CD1c-positive myeloid dendritic cell (primary cell): ENCODE data around the gene LENG1.

Source experiments
- DNase-seq: peaks from one replicate; pipeline ENCODE4 v3.0.0-alpha.2; 2016; ENCODE audit errors: extremely low spot score

Gene LENG1

DNA sequence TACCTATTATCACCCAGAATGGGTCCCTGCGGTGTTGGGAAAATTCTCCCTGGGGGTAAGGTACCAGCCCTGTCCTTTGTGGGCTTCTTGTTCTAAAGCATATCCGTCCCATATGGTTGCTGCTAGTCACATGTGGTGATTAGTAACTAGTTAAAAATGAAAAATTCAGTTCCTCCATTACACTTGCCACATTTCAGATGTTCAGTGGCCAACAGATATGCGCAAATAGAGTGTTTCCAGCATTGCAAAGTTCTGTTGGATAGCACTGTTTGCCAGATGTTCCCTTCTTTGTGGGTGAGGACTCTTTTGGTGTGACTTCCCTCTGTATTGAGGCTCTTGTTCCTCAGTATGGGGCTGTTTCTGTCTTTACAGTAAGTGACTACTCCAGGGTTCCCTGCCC, 18.2 kb downstream of the LENG1 start:
- no peak for DNase-seq

DNA sequence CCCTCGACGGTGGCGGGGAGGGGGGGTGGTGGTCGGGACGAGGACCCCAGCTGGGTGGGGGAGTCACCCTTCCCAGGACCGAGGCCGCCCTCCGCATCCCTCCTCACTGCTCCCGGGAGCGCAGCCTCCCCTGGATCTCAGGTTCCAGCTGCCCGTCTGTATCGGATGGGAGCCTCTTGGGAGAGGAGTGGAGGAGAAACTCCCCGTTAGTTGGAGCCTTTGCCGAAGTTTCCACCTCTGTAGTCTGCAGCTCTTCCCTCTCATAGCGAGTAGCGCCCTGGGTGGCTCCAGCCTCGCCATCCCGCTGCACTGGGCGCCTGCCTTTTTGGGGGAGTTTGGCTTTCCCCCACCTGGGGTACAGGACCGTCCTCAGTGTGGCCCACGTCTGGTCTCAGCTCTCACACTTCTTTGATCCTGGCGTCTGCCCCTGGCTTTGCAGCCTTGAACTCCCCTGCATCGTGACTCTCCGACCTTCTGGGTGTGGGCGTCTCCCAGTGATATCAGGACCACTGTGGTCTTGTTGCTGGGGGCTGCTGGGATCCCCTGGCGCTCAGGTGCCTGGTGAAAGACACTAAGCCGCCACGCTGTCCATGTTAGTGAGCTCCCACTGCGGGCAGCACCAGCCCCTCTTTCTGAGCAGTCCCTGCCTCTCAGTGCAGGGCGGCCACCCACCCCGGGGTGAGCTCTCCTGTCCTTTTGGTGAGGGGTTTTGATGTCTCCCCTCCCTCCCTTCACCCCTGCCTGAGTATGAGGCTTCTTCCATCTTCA, 20.8 kb downstream of the LENG1 start:
- no peak for DNase-seq

DNA sequence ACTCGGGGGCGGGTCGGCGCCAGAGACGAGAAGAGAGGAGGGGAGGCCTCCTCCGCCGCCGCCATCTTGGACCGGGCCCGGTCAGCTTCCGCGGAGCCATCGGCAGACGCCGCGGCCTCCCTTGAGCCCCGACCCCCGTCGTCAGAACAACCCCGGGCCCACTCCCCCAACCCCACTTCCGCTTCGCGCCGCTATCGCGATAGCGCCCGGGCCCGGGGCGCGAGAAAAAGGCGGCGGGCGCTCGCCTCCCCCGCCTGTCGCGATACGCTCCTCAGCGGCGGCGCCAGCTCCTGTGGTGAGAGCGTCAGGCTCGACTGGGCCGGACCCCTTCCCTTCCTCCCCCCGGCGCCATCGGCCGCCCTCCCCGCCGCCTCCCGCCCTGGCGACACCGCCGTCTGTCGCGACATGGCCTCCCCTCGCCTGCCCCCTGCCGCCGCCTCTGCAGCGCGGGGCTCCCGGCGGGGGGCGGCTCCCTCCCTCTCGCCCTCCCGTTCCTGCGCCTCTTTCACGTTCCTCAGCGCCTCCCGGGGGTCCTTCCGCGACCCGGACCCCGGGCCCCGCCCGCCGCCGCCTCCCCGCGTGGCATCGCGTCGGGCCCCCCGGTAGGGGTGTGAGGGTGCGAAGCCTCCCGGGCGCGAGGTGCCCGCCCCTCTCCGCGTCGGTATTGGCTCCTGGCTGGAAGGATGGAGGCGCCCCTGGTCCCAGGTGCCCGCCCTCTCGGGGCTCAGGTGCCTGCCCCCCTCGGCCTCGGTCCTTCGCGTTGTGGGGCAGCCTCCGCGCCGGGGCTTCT, 21.6 kb downstream of the LENG1 start, which contains the start of gene CNOT3:
TSS of gene CNOT3 (plus strand) at position 64 of the 790 bp plus-strand sequence. CDS start 5,217 bp downstream, outside the sequence.
- DNase-seq = no peak

DNA sequence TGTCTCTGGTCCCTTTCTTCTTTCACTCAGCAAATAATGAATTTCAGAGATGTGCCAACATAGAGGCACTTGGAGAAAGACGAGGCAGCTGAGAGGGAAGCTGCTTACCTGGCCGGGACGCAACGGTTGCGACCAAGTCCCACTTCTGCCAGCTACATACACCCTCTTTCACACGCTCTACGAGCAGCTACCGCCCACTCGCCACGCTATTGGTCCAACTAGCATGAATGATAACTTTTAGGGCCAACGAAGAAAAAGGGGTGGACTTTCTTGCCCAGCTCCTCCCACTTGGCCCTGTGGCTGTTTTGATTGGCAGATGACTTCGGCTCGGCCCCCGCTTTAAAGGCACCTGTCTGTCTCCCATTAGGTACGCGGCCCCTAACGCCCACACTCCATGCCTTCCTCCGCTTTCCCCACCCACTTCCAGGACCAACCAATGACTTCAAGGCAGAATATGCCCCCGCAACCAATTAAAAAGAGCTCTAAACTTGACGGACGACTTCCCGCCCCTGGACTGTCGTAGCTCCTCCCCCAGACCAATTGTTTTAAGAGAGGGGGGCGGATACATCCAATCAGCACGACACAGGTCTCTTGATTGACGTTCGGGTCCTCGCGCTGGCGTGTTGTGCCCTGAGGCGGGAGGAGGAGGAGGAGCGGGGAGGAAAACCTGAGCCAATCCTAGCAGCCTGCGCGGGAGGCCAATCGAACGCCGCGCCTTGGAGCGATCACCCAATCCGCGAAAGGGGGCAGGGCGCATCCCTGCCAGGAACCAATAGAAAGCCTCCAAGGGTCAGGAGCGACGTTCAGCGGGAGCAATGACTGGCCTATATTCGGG, 22.4 kb downstream of the LENG1 start:
- DNase-seq = peak; percentile 99

DNA sequence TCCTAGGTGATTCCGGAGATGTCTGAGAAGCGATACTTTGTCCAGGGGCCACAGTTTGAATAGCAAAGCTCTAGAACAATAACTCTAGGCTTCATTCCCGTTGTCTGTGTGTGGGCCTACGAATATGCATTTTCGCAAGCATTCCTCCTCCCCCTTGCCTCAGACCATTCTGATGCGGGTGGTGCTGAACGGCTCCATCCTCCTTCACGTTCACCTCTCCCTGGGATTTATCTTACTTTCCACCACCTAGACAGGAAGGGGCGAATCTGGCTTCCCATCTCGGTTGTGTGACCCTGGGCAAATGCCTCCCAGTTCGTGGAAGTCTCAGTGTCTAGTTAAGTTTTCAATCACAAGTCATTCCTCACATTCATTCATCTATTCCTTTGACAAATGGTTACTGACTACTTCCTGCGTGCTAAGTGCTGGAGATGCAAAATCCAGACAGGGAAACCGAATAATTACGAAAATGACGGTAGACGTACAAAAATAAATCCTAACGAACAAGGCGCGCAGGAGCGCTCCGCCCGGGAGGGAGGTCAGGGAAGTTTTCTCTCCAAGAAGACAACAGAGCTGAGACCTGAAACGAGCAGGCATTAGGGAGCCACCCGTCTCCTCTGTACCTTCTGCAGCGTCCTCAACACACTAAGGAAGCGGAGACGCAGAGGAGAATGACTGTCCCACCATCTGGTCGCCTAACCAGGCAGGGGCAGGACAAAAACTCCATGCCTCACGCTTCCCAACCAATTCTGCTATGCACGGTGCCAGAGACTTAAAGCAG, 23.2 kb downstream of the LENG1 start:
- DNase-seq = peak; percentile 27

DNA sequence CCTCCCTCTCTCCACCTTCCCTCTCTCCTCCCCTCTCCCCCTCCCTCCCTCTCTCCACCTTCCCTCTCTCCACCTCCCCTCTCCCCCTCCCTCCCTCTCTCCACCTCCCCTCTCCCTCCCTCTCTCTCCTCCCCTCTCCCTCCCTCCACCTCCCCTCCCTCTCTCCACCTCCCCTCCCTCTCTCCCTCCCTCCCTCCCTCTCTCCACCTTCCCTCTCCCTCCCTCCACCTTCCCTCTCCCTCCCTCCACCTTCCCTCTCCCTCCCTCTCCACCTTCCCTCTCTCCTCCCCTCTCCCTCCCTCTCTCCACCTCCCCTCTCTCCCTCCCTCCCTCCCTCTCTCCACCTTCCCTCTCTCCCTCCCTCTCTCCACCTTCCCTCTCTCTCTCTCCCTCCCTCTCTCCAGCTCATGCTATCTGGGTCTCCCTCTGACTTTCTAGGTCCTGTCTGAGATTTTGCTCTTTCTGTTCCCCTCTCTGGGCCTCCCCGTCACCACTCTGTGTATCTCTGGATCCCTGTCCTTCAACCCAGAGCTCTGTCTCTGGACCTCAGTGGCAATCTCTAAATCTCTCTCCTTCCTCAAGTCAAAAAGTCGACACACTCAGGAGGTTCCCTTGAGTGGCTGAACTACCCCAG, 25.4 kb downstream of the LENG1 start:
- no peak for DNase-seq

DNA sequence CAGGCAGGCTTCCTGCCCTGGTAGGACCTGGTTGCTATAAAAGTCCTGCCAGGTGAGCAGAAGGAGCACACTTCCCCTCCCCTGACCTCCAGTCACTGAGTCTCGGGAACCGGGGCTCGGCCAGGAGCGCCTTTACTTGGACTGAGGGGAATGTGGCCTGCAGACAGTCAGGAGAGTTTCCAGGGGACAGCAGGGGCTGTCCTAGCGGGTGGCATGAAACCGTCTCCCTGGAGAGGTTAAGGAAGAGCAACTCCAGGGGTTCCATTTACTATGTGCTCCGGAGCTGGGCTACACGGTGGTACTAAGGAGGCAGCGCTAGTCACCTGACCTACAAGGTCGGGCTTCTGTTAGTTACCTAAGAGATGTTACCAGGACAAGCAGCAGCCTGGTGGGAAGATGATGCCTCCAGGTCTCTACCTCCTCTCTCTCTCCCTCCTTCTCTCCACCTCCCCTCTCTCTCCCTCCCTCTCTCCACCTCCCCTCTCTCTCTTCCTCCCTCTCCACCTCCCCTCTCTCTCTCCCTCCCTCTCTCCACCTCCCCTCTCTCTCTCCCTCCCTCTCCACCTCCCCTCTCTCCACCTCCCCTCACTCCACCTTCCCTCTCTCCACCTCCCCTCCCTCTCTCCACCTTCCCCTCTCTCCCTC, 26.1 kb downstream of the LENG1 start:
- DNase-seq = no peak

DNA sequence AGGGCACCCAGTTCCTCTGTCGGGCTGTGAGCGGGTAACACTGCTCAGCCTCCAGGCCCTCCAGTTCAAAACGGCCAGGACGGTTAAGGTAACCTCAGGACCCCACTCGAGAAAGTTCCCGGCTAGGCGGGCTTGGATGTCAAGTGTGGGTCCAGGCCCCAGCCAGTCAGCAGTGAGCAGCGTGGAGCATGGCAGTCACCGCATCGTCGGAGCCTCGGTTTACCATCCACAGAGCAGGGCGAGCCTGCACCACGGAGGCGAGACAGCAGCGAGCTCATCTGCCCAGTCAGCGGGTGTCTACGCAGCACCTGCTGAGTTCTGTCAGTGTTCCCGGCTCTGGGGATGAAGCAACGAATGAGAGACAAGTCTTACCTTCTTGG, 29.9 kb downstream of the LENG1 start:
- no peak for DNase-seq

DNA sequence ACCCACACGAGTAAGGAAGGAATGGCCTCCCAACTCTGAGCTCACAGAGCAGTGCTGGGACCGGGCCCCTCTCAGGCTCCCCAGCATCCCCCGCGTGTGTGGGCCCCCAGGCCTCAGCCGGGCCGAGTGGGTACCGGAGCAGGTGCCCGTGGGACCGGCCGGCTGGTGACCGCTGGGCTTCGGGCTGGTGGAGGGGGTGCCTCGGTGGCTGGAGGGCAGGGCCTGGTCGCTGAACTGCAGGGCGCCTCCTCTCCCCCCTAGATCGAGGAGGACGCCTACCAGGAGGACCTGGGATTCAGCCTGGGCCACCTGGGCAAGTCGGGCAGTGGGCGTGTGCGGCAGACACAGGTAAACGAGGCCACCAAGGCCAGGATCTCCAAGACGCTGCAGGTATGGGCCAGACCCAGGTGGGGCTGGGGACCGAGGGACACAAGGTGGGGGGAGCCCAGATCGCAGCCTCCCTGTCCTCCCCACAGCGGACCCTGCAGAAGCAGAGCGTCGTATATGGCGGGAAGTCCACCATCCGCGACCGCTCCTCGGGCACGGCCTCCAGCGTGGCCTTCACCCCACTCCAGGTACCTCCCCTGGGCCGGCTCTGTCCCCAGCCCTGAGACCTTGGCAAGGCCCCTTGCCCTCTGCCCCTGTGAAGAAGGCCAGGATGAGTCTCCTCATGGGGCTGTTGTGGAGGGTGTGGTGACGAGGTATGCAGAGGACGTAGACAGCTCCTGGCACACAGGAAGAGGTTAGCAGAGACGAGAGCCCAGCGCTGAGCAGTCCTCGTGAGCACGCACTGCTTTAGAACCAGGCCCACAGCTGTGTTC, 30.5 kb downstream of the LENG1 start:
- DNase-seq = no peak

DNA sequence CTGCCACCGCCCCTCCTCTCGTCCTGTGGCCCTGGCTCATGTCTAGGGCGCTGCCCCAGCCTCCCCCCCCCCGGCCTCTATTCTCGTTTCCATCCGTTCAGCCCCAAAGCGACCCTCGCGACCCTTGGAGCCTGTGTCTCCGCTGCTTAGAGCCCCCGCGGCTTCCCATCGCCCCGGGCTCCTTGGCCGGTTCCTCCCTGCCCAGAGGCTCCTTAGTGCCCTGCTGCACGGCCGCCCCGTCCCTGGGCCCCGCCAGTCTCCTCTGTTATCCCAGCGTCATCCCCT, 31.1 kb downstream of the LENG1 start:
- no peak for DNase-seq

DNA sequence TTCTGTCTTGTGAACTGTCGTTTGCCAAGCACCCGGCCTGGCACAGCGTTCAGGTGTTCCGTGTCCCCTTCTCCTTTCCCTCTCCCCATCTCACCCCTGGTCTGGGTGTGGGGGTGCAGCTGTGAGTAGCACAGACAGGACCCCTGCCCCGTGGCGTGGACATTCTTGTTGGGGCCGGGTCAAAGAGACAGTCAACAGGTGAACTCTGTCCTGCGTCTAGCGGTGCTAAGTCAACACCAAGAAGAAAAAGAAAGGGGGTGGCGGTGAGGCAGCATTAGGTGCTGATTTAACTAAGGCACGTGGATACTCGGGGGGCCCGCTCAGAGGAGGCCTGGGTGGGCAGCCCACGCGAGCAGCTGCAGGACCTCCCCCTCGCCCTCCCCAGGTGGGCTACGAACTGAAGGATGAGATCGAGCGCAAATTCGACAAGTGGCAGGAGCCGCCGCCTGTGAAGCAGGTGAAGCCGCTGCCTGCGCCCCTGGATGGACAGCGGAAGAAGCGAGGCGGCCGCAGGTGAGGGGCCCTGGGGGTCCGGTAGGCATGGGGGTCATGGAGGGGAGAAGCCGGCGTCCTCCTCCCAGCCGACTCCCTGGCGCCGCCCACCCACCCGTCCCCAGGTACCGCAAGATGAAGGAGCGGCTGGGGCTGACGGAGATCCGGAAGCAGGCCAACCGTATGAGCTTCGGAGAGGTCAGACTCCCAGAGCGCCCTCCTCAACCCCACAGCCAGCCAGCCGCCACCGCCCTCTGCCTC, 31.7 kb downstream of the LENG1 start:
- no peak for DNase-seq

DNA sequence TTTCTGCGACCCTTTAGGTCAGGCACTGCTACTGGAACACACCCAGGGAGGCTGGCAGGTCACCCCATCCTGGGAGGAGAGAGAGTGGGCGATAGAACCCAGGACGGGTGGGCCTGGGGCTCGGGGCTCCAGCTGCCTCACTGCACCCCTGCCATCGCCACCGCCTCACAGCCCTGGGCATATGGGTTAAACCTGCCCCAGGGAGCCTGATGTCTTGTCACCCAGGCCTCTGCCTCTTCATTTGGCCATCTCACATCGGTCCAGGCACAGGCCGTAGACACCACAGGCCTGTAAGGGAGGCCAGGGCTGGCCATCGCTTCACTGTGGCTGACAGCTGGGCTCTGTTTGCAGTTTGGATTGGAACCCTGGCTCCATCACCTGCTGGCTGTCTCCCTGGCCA, 33.8 kb downstream of the LENG1 start:
- DNase-seq = no peak

DNA sequence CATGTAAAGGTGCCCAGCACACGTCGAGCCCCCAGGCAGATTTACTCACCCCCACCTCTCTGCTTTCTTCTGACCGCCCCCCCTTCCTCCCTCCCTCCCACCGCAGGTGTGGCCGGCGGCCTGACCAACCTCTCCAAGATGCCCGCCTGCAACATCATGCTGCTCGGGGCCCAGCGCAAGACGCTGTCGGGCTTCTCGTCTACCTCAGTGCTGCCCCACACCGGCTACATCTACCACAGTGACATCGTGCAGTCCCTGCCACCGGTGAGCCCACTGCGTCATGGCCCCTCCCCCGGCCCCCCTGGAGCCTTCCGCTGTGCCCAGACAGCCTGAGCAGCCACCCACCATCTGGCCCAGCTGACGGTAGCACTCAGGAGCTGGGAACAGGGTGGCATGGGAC, 35.1 kb downstream of the LENG1 start:
- no peak for DNase-seq

DNA sequence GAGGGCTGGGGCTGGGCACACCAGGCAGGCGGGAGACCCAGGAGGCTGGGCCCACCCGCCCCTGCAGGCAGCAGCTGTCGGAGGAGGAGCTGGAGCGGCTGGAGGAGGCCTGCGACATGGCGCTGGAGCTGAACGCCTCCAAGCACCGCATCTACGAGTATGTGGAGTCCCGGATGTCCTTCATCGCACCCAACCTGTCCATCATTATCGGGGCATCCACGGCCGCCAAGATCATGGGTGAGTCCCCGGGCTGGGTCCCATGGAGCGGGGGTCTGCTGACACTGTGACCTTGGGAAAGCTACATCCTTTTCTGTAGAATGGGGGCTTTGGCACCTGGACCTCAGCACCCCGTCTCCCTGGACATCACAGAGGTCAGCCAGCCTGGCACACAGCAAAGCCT, 35.8 kb downstream of the LENG1 start:
- DNase-seq = no peak

DNA sequence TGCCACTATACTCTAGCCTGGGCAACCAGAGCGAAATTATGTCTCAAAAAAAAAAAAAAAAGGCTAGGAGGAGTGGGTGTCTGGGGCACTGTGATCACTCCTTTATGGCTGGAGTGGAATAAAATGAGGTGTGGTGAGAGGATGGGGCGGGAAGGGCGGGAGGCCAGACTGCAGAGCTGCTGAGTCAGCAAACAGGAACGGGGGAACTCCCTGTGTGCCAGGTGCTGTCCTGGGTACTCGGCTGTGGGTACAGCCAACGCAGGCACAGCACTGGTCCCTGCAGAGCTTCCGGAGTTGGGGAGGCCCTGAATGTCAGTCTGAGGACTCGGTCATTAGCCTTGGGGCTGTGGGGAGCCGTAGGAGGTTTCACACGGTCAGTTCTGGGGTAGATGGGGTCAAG, 38.3 kb downstream of the LENG1 start:
- DNase-seq = no peak

DNA sequence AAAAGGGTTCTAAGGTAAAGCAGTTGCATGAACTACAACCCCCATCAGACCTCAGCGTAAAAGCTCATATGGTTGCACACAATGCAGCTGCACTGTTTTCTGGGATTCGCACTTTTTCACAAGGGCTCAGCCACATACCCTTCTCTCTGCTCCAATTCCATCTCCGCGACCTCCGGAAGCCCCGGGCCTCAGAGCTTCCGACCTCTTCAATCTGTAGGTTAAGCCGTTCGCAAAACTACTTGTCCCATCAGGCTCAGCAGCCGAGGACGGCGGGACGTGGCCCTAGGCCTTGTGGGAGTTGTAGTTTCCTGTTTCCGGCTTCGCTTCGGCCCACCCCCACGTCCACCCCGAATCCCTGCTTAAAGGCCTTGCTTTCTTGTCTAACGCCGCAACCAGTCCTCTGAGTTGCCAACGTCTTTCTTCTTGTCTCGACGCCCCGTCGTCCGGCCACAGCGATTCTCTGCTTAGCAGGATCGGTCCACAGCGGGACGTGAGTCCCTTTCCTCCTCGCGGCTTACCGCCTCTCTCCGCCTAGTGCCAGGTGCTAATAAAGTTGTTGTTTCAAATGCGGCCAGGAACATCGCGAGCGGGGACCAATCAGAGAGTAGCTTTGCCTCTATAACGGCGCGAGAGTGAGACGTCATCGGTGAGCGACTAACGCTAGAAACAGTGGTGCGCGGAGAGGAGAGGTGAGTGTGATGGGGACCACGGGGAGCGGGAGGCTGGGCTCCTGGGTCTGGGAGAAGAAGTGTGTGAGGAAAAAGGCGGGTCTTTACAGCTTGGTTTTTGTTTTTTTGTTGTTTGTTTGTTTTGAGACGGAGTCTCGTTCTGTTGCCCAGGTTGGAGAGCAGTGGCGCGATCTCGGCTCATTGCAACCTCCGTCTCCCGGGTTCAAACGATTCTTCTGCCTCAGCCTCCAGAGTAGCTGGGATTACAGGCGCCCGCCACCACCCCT, 44.1 kb downstream of the LENG1 start, which contains the start of the genes PRPF31 and TFPT:
TSS of gene PRPF31 (plus strand) at position 646 of the 955 bp plus-strand sequence. CDS start 2,525 bp downstream, outside the sequence.
TSS of gene TFPT (minus strand) at position 549 of the 955 bp plus-strand sequence. CDS start at position 161, 388 bp downstream.
- DNase-seq = peak; percentile 99

DNA sequence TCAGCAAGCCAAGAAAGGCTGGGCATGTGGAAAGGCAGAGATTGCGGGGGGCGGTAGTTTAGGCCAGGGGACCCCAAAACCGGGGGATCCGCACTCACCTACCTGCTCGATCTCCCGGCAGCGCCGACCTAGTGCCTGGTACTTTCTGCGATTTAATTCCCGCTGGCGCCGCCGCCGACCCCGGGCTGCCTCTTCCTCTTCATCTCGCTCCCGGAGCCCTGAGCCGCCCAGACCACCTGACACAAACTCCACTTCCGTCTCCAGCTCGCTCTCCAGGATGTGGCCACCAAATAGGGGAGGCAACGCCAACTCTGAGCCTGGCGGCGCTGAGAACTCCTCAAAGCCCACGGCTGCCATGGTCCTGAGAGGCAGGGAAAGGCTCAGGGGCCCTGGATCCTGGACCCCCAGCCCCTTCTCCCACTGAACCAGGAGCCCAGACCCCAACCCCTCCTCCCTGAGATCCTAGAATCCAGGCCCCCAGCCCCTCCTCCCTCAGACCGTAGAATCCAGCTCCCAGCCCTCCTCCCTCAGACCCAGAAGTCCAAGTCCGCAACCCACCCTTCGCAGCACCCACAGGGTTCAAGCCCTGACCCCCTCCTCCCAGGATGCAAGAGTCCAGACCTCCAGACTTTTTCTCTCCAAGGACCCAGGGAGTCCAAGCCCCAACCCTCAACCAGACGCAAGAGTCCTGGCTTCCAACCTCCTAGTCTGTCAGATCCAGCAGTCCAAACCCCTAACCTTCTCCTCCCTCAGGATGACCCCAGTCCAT, 45.0 kb downstream of the LENG1 start:
- DNase-seq = peak; percentile 74
